K562 (cell line): Measurements from ENCODE around the gene PARD3B. TPM values are rescaled to one million over a fixed set of nuclear protein-coding genes. Genes with fewer than 3 reads are reported as not detected.

Source experiments
- ATAC-seq: fragments of 200-7000 bp; cut with Tn5 transposase; 3 replicates; pipeline ENCODE4 v1.9.1; 2020; ENCODE audit warnings: moderate library complexity
- BruUV-seq: library from RNA; stranded (reverse); fragments of 400-500 nt; replicated peaks from 2 replicates; lab custom pipeline; 2021; lab: Mats Ljungman, UMichigan
- CTCF ChIA-PET: fragments of 300-600 bp; formaldehyde crosslinking; extraction: SDS; loops from one replicate; lab custom pipeline; 2021; ENCODE audit warnings: low intra/inter-chr PET ratio; lab: Yijun Ruan, JAX
- POLR2A ChIA-PET: fragments of 300-600, 350-650 bp; sonication (Branson Sonifier 250); formaldehyde crosslinking; extraction: SDS; loops from one replicate; lab custom pipeline; 2021; ENCODE audit warnings: antibody characterized with exemption, inconsistent platforms; lab: Yijun Ruan, JAX
- DNase-seq, 4 experiments: peaks; one replicate each; pipeline versions ENCODE4 v3.0.0 to v3.0.0-alpha.2; 2011 to 2018; ENCODE audit warnings: low spot score in 3 of 4, mixed read lengths in 3 of 4; ENCODE audit errors: extremely low read depth in 1 of 4
- FAIRE-seq: peaks from 2 replicates; lab custom pipeline; 2011; peaks lifted over from hg19 to GRCh38; lab: Jason Lieb, UNC
- H2AFZ ChIP-seq: 2 replicates; pipeline ENCODE4 v1.6.0; 2011; ENCODE audit warnings: low read depth, low read length, control low read depth, inconsistent platforms
- H3K27ac ChIP-seq: fragments of 200-600 bp; 3 replicates; pipeline ENCODE4 v1.8.0; 2011; ENCODE audit warnings: low read depth, mild to moderate bottlenecking, control low read depth, inconsistent platforms, low read length, moderate library complexity, mixed read lengths; ENCODE audit errors: extremely low read depth
- H3K27me3 ChIP-seq, 2 experiments: fragments of 300-600 bp in 1 of 2; 2 replicates in 1 of 2; 3 replicates in 1 of 2; pipeline versions ENCODE4 v1.6.0 to v1.8.0; 2011; ENCODE audit warnings: inconsistent platforms in 2 of 2, low read length in 2 of 2, mild to moderate bottlenecking in 1 of 2, mixed read lengths in 1 of 2, moderate library complexity in 1 of 2; ENCODE audit not compliant: control insufficient read depth in 2 of 2, insufficient read depth in 2 of 2
- H3K36me3 ChIP-seq: fragments of 300-600 bp; 3 replicates; pipeline ENCODE4 v1.8.0; 2011; ENCODE audit warnings: mild to moderate bottlenecking, low read length, inconsistent platforms; ENCODE audit not compliant: control insufficient read depth, insufficient read depth
- H3K4me1 ChIP-seq, 2 experiments: fragments of 200-600 bp in 1 of 2; replicated peaks in 1 of 2; 2 replicates in 1 of 2; 3 replicates in 1 of 2; pipeline versions ENCODE4 v1.5.1 to v1.8.0; 2011; ENCODE audit warnings: inconsistent platforms in 2 of 2, low read length in 2 of 2, mild to moderate bottlenecking in 1 of 2, mixed read lengths in 1 of 2, moderate library complexity in 1 of 2; ENCODE audit not compliant: control insufficient read depth in 2 of 2, insufficient read depth in 2 of 2
- H3K4me2 ChIP-seq: 2 replicates; pipeline ENCODE4 v1.6.1; 2011; ENCODE audit warnings: low read length, control low read depth, inconsistent platforms, mixed read lengths; ENCODE audit not compliant: insufficient read depth
- H3K4me3 ChIP-seq: fragments of 200-600 bp; sonication (generic), shearing (Covaris generic); 2 replicates; pipeline ENCODE4 v1.5.1; 2016; ENCODE audit warnings: control low read depth, inconsistent platforms
- H3K79me2 ChIP-seq: fragments of 200-600 bp; 3 replicates; pipeline ENCODE4 v1.8.0; 2011; ENCODE audit warnings: low read length, inconsistent platforms; ENCODE audit not compliant: control insufficient read depth, insufficient read depth
- H3K9ac ChIP-seq, 2 experiments: 2 replicates each; pipeline versions ENCODE4 v1.6.0 to v1.6.1; 2011; ENCODE audit warnings: low read depth in 2 of 2, low read length in 2 of 2, control low read depth in 1 of 2, inconsistent platforms in 1 of 2, mild to moderate bottlenecking in 1 of 2, mixed read lengths in 1 of 2; ENCODE audit not compliant: insufficient read depth in 1 of 2
- H3K9me1 ChIP-seq: one replicate; pipeline ENCODE4 v1.6.0; 2011; ENCODE audit warnings: inconsistent platforms, mild to moderate bottlenecking, low read length, moderate library complexity; ENCODE audit not compliant: control insufficient read depth, insufficient read depth
- H3K9me3 ChIP-seq: replicated peaks from 2 replicates; pipeline ENCODE4 v1.5.1; 2011; ENCODE audit warnings: low read depth, low read length, inconsistent platforms; ENCODE audit not compliant: control insufficient read depth, insufficient read depth
- H4K20me1 ChIP-seq: replicated peaks from 2 replicates; pipeline ENCODE4 v1.6.1; 2011; ENCODE audit warnings: low read length, inconsistent platforms, mixed read lengths; ENCODE audit not compliant: control insufficient read depth, insufficient read depth
- C11orf30 ChIP-seq: fragments of 450-650 bp; IDR thresholded peaks from 2 replicates; pipeline ENCODE4 v1.6.1; 2016; ENCODE audit warnings: low read depth, mild to moderate bottlenecking
- CHD1 ChIP-seq: fragments of 200-600 bp; sonication (generic); IDR thresholded peaks from one replicate; pipeline ENCODE4 v1.6.1; 2012; ENCODE audit warnings: mild to moderate bottlenecking, moderate library complexity, low read length, inconsistent platforms
- FOSL1 ChIP-seq: fragments of 200-800 bp; sonication (Bioruptor generic); conservative IDR thresholded peaks from 2 replicates; pipeline ENCODE4 v1.6.1; 2016; ENCODE audit warnings: missing genetic modification characterization, missing compliant biosample characterization
- HDGF ChIP-seq: fragments of 450-650 bp; IDR thresholded peaks from 2 replicates; pipeline ENCODE4 v1.6.1; 2016
- JUN ChIP-seq, 2 experiments: sonication (generic) in 1 of 2; formaldehyde crosslinking in 1 of 2; IDR thresholded peaks; 2 replicates each; pipeline versions ENCODE4 v1.6.1 to v1.8.0; 2012 to 2022; ENCODE audit warnings: borderline replicate concordance in 2 of 2, mild to moderate bottlenecking in 2 of 2, improper control_type of control experiment in 1 of 2, low read depth in 1 of 2, low read length in 1 of 2, missing genetic modification reagents in 1 of 2
- NR4A1 ChIP-seq, 2 experiments: fragments of 250-450 bp in 1 of 2; fragments of 450-650 bp in 1 of 2; sonication (Bioruptor Pico) in 1 of 2; IDR thresholded peaks; 2 replicates each; pipeline versions ENCODE4 v1.4.0 to v1.6.1; 2016 to 2020; ENCODE audit warnings: mild to moderate bottlenecking in 2 of 2, missing compliant biosample characterization in 1 of 2, missing genetic modification characterization in 1 of 2, moderate library complexity in 1 of 2
- PRDM10 ChIP-seq: fragments of 450-650 bp; IDR thresholded peaks from 2 replicates; pipeline ENCODE4 v1.6.1; 2018; ENCODE audit not compliant: partially characterized antibody
- SRSF7 ChIP-seq: fragments of 200-400 bp; formaldehyde crosslinking; optimal IDR thresholded peaks from 2 replicates; pipeline ENCODE3; 2017; ENCODE audit warnings: mild to moderate bottlenecking, low read depth, low read length
- TBP ChIP-seq: optimal IDR thresholded peaks from 2 replicates; pipeline ENCODE3; 2011; ENCODE audit warnings: low read depth, low read length, improper control_type of control experiment
- ZNF347 ChIP-seq: fragments of 450-650 bp; formaldehyde crosslinking; IDR thresholded peaks from 2 replicates; pipeline ENCODE4 v1.4.0; 2020; ENCODE audit warnings: low read depth, mild to moderate bottlenecking, moderate library complexity
- ZNF77 ChIP-seq: fragments of 250-450 bp; sonication (Bioruptor Pico); IDR thresholded peaks from 2 replicates; pipeline ENCODE4 v1.5.0; 2020
- ZNF830 ChIP-seq: fragments of 250-450 bp; sonication (Bioruptor Pico); IDR thresholded peaks from 2 replicates; pipeline ENCODE4 v1.5.0; 2021; ENCODE audit warnings: mild to moderate bottlenecking
- WGBS: fragments of 100-300 bp; shearing (Covaris generic); methylation state at CpG from one replicate; pipeline ENCODE4 v1.1.6; 2016; ENCODE audit warnings: low coverage, mixed read lengths; ENCODE audit not compliant: insufficient coverage; ENCODE audit errors: missing lambda C conversion rate; 5-methylcytosine and 5-hydroxymethylcytosine counted together
- in situ Hi-C: fragments of 300-500 bp; cut with MboI; formaldehyde crosslinking; loops from 4 replicates; pipeline ENCODE4 v1.15.0; 2018; ENCODE audit warnings: inconsistent platforms, mixed read lengths
- intact Hi-C: fragments of 100-400 bp; cut with micrococcal nuclease; formaldehyde crosslinking; loops from 2 replicates; pipeline ENCODE4 v1.14.2; 2022
- polyA plus RNA-seq, 8 experiments: library from polyadenylated mRNA; depleted of rRNA in 4 of 8; stranded (reverse) in 5 of 8; unstranded in 3 of 8; fragments of >200 nt; fragmentation: Nextera tagmentation in 2 of 8; fragmentation: Illumina TruSeq in 1 of 8; extraction: Ambion mirVana in 2 of 8; extraction: Trizol in 1 of 8; gene quantifications; 2 replicates each; pipeline versions ENCODE4 v1.2.1 to v1.2.3, GENCODE V29; 2011 to 2014; ENCODE audit warnings: inconsistent platforms in 1 of 8, missing spikeins in 1 of 8
- total RNA-seq, 7 experiments: library from RNA; depleted of rRNA in 6 of 7; stranded (reverse); fragments of >200 nt in 6 of 7; fragmentation: Illumina TruSeq in 2 of 7; extraction: Trizol in 2 of 7; gene quantifications; 2 replicates each; pipeline versions ENCODE4 v1.2.1 to v1.2.3, GENCODE V29; 2011 to 2021; ENCODE audit warnings: low replicate concordance in 1 of 7

Gene PARD3B
- total and polyA plus RNA-seq, 9 of the 15 experiments (the other 6 are each of a cell fraction or from before 2014, with no cell fraction given) = 0.15 to 3.0 (median 1.1) TPM

DNA sequence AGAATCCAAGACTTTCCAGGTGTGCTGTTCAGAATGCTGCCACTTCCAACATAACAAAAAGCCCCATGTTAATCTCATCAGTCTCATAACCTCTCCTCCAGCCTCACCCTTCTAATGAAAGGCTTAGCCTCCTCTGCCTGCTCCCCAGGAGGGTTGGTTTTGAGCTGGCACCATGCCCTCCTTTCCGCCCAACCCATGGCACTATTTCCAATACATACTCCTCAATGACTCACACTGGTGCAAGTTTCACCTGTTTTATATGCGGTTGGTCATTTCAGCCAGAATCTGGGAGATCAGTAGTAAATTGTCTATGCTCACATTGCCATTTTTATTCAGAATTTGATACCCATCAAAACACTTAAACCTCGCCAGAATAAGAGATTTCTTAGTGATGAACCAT, 979.4 kb downstream of the PARD3B start:
- Histone ChIP-seq H3K79me2 (no peaks in the 10 kb centered on the region), H3K4me2 (no peak overlapping the region), H3K9ac (no peak overlapping the region), H4K20me1 (no peaks in the 10 kb centered on the region), H3K9me1 (no peaks in the 10 kb centered on the region), H3K27me3 (no peaks in the 10 kb centered on the region), H2AFZ (no peak overlapping the region), H3K36me3 (no peaks in the 10 kb centered on the region), H3K4me1 (no peaks in the 10 kb centered on the region), H3K9me3 (no peaks in the 10 kb centered on the region), H3K27ac (no peak overlapping the region), H3K4me3 (no peak overlapping the region)
- intact Hi-C loops = no loop called here
- TF ChIP-seq CHD1 = no peak
- TF ChIP-seq TBP = no peak
- no peak for TF ChIP-seq ZNF77
- TF ChIP-seq NR4A1 (CRISPR knock-in tag; IDR thresholded peaks at IDR 0.05) = no peak
- TF ChIP-seq NR4A1 (tag; IDR thresholded peaks at IDR 0.05) = no peak
- TF ChIP-seq HDGF = no peak
- no peak for TF ChIP-seq FOSL1 (tag)
- TF ChIP-seq JUN (IDR thresholded peaks at IDR 0.05; ENCODE audit: borderline replicate concordance, low read depth, low read length) = no peak
- no peak for TF ChIP-seq JUN (CRISPR knock-in tag; IDR thresholded peaks at IDR 0.05; ENCODE audit: borderline replicate concordance)
- TF ChIP-seq ZNF830 = no peak
- TF ChIP-seq ZNF347 (CRISPR knock-in tag) = no peak
- no peak for TF ChIP-seq C11orf30
- no peak for TF ChIP-seq SRSF7
- no peak for TF ChIP-seq PRDM10
- no peak for FAIRE-seq
- ChIA-PET POLR2A (no interaction called here), CTCF (no interaction called here)
- WGBS = 0% methylated on average over 3 of the region's 3 CpGs
- no peak for DNase-seq
- BruUV-seq = no TSS peak
- no peak for ATAC-seq
- in situ Hi-C loops = no loop called here
